Testis (tissue), 2 donors: ENCODE data around the gene CCL18.
"Not testable (repeated sequence)": the region's sequence is repeated elsewhere in the genome, so short reads cannot be mapped to it uniquely, and the experiment has no call there.

Experiments used
- CTCF ChIP-seq, 3 experiments: fragments of 450-650 bp in 2 of 3; fragments of 200-600 bp in 1 of 3; sonication (generic) in 1 of 3; IDR thresholded peaks; one replicate each; pipeline ENCODE4 v1.5.1; 2016 to 2019; ENCODE audit warnings: antibody characterized with exemption in 3 of 3, mild to moderate bottlenecking in 2 of 3, moderate library complexity in 1 of 3
- POLR2A ChIP-seq: fragments of 450-650 bp; IDR thresholded peaks from one replicate; pipeline ENCODE4 v1.6.1; 2017; ENCODE audit warnings: antibody characterized with exemption, mild to moderate bottlenecking, moderate library complexity

- not testable (repeated sequence) for TF ChIP-seq POLR2A; CTCF (IDR thresholded peaks at IDR 0.05)
These were observed 40.2 kb downstream of the CCL18 start for GRCh38 chr17:36104246-36104645.
